Hippocampal formation (tissue), 2 donors: ENCODE measurements around the gene DAO.
"Not testable (repeated sequence)": the region's sequence is repeated elsewhere in the genome, so short reads cannot be mapped to it uniquely, and the experiment has no call there.

Source experiments
- DNase-seq, 2 donors: peaks; one replicate each; lab custom pipeline; 2025; lab: John Stamatoyannopoulos, UW

Gene DAO

GRCh38 chr12:108850854-108851573 is 28.9 kb upstream of the DAO start:
- DNase-seq: no peak

GRCh38 chr12:108852674-108853309 is 27.1 kb upstream of the DAO start:
- DNase-seq: no peak

DNA sequence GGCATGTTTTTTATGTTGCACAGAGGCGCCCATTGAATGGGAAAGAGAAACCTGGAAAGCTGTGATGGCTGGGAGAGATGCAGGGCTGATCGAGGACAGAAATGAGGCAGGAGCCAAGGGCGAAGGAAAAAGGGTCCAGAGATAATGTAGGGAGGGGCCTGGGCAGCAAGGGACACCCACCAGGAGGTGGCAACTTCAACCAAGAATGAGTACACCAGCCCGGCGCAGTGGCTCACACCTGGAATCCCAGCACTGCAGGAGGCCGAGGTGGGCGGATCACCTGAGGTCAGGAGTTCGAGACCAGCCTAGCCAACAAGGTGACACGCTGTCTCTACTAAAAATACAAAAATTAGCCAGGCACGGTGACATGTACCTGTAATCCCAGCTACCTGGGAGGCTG is 26.5 kb upstream of the DAO start:
- DNase-seq: no peak

DNA sequence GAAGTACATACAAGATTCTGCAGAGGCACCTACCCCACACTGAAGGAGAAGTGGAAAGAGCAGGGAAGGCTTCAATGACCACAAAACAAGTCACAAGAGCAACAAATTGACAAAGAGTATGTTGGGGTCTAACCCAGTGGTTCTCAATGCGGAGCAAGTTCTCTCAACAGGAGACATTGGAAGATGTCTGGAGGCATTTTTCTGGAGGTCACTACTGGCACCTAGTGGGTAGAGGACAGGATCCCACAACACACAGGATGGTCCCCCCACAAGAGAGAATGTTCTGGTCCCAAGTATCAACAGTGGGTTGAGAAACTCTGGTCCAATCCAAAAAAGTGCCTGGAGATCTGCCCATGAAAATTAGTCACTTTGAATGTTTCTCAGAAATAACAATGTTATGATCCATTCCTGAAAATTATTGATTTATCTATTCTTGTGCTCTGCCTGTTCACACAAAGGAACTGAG is 25.9 kb upstream of the DAO start:
- no peak for DNase-seq

GRCh38 chr12:108854451-108855283 is 25.2 kb upstream of the DAO start:
- DNase-seq: no peak

DNA sequence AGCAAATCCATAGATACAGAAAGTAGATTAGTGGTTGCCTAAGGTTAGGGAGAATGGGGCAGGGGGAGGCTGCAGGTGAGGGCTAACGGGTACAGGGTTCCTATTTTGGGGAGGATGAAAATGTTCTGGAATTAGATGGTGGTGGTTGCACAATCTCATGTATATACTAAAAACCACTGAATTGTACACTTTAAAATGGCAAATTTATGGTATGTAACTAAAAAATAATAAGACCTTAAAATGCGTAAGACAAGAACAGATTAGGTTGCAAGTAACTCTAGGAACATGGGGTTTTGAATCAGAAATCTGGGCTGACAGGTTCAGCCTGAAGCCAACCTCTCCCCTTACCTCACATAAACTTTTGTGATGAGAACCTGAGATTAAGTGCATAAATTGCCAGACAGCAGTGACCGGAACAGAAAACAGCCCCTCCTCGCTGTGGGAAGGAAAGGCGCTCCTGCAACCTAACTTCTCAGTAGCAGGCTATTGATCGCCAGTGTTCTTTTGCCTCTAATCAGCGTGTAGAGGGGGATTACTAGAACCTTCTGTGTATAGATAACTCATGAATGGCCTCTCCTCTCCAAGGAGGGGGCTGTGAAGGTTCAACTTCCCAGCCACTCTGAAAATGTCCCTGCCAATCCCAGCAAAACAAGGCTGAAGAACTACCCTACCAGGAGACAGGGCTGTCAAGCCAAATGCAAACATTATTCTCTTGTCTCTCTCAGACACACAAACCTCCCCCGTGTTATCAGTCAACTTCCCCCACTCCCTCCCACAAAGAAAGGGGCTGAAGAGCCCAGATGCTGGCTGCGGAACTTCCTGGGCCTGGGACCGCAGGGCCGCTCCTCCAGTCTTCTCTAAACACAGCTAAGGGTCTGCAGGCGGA is 24.4 kb upstream of the DAO start:
- no peak for DNase-seq

DNA sequence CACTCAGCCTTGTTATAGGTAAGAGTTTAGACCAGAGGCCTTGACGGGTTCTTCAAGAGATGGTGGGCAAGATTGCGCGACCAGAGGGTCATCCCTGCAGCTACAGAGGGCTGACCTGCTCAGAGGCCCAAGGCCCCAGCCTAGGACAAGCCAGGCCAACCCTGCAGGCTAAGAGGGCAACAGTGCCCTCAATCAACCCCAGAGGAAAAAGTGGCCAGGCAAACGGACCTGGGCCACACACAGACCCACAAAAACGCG is 23.8 kb upstream of the DAO start:
- DNase-seq: no peak

- DNase-seq: peak in 1 of 2 donors; percentile 42
These were observed 23.3 kb upstream of the DAO start for GRCh38 chr12:108856428-108857157.

- no peak for DNase-seq
These were observed 22.8 kb upstream of the DAO start for GRCh38 chr12:108857158-108857407.

DNA sequence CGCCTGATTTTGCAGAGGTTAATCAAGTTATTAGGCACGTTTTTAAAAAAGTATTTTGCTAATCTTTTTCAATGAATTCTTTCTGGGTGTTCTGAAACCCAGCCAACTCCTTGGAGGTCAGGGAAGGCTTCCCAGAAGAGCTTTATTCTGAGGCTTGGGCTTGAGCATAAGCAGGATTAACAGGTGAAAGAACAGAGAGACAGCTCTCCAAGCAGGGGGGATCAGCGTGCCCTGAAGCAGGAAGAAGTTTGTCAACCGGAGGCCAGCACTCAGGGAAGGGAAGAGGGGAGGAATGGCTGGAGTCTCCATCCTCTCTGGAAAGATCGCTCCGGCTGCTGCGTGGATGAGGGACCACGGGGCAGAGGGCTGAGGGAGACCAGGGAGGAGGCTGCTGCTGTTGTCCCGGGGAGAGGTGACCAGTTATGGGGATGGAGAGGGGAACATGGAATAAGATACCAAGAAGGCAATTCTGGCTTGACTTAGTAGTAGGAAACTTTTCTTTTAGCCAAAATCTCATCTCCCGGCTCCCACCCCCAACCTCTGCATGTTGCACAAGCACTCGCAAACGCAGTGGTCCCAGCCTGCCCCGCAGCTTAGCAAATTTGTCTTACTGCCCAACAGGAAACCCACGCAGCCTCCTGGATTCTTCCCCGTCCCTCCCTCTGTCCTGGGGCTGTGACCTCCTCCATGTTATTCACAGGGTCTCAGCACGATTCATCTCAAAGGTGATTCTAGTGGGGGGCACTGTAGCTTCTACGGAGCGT is 21.4 kb upstream of the DAO start:
- DNase-seq: no peak

DNA sequence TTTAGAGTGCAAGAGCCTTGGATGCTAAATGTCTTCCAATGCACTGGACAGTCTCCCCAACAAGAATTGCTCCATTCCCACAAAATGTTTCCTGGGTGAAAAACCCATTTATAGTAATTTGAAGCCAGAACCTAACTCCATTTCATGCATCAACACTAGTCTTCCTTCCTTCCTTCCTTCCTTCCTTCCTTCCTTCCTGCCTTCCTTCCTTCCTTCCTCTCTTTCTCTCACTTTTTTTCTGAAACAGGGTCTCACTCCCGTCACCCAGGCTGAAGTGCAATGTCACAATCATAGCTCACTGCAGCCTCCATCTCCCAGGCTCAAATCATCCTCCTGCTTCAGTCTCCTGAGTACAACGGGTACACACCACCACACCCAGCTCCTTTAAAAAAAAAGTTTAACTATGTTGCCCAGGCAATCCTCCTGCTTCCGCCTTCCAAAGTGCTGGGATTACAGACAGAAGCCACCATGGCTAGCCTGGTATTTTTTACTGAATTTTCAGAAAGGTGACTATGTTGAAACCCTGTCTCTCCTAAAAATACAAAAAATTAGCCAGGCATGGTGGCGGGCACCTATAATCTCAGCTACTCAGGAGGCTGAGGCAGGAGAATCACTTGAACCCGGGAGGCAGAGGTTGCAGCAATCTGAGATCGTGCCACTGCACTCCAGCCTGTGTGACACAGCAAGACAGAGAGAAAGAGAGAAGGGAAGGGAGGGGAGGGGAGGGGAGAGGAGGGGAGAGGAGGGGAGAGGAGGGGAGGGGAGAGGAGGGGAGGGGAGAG is 20.6 kb upstream of the DAO start:
- not testable (repeated sequence) for DNase-seq

DNA sequence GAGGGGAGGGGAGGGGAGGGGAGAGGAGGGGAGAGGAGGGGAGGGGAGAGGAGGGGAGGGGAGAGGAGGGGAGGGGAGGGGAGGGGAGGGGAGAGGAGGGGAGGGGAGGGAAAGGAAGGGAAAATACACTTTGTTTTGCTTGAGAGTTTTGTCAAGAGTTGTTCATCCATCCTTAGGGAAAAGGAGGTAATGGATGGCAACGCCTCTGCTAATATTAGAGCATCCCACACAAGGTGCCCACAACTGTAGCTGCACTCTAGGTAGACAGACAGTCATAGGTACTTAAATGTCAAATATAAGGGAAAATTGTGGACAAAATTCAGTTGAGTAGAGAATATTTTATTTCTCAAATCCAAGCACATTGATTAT is 20.0 kb upstream of the DAO start:
- DNase-seq: no peak

DNA sequence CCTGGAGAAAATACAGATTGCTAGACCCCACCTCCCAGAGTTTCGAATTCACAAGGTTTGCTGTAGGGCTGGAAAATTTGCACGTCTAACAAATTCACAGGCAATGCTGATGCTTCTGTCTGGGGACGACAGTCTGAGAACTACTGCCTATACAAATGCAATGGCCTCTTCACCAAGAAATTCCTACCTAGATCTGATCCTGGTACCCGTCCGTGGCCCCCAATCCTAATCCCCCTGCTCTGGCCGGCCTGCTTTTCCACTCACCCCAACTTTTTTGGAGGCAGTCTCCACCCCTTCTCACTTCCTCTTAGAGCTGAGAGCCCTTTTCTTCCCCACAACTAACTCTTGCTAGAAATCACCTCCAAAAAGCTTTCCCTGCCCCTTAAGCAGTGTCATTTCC is 19.4 kb upstream of the DAO start:
- no peak for DNase-seq

- no peak for DNase-seq
These were observed 17.9 kb upstream of the DAO start for GRCh38 chr12:108861878-108862587.

DNA sequence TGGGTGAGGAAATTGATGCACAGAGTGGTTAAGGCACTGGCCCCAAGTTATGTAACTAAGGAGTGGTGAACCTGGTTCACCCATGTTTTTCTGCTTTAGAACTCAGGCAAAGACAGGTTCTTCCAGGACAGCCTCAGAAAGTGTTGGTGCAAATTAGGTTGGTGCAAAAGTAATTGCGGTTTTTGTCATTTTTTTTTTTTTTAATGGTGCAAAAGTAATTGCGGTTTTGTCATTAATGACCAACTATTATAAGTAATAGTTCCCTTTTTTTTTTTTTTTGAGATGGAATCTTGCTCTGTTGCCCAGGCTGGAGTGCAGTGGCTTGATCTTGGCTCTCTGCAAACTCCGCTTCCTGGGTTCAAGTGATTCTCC is 17.3 kb upstream of the DAO start:
- no peak for DNase-seq

GRCh38 chr12:108865169-108865568 is 14.7 kb upstream of the DAO start:
- DNase-seq: no peak

DNA sequence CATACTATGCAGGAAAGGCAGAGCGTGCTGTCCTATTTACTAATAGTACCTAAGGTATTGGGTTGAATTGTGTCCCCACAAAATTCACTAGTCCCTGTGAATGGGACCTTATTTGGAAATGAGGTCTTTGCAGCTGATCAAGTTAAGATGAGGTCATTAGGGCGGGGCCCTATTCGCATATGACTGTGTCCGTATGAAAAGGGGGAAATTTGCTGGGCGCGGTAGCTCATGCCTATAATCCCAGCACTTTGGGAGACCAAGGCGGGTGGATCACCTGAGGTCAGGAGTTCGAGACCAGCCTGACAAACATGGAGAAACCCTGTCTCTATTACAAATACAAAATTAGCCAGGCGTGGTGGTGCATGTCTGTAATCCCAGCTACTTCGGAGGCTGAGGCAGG is 13.8 kb upstream of the DAO start:
- DNase-seq: not testable (repeated sequence)

- no peak for DNase-seq
These were observed 11.1 kb upstream of the DAO start for GRCh38 chr12:108868781-108869180.

DNA sequence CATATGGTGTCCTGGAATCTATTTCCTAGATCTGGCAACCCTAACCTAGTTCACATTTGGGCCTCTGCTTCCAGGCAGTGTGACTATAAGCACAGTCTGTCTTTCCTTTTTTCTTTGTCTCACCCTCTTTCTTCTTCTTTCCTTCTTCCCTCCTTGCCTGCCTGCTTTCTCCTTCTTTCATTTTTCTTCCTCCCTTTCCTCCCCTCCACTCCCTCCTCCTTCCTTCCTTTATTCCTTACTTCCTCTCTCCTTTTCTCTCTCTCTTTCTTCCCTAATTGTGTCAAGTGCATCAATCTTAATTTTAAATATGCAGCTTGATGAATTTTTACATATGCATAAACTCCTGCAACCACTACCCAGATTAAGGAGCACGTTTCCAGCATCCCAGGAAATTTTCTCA is 4.6 kb upstream of the DAO start:
- DNase-seq: no peak
